ENCODE measurements around the gene IFT74. TPM values are rescaled to one million over a fixed set of nuclear protein-coding genes. Genes with fewer than 3 reads are reported as not detected.
A peak's percentile ranks its signal among the peaks of the same experiment; 100 is the strongest.

Gene IFT74
- polyA plus RNA-seq, 1 donor from 2014 or later: 18.6 TPM

GRCh38 chr9:26950521-26950920 lies 5.7 kb upstream of the IFT74 start:
- Mint-ChIP-seq H3K9me3 (no peaks in the 10 kb centered on the region), H3K4me3 (peak overlapping the region in 1 of 4 donors; percentile 31), H3K36me3 (no peaks in the 10 kb centered on the region), H3K4me1 (peaks cover 26 to 31% (median 27%) of the 10 kb centered on the region in 3 donors), H3K27me3 (no peaks in the 10 kb centered on the region), H3K27ac (no peak overlapping the region)

DNA sequence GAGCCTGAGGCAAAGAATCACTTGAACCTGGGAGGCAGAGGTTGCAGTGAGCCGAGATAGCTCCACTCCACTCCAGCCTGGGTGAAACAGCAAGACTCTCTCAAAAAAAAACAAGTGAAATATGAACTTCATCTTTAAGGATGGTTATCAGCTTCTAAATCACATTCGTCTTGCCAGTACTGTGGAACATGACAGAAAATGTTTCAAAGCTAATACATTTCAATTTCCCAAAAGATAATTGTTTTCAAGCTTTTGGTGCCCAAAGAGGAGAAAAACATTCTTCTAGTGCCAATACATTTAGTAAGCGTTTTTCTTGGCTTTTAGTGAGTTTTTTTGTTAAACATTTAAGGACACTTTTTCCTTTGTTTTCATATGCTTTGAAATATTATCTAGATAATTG lies 4.4 kb upstream of the IFT74 start:
- no peaks in the 10 kb centered on the region for H3K27me3 Mint-ChIP-seq
- no peaks in the 10 kb centered on the region for H3K9me3 Mint-ChIP-seq
- H3K36me3 Mint-ChIP-seq: no peaks in the 10 kb centered on the region
- peaks cover 18 to 35% (median 29%) of the 10 kb centered on the region in 3 donors for H3K4me1 Mint-ChIP-seq
- H3K27ac Mint-ChIP-seq: no peak overlapping the region
- no peak overlapping the region for H3K4me3 Mint-ChIP-seq

DNA sequence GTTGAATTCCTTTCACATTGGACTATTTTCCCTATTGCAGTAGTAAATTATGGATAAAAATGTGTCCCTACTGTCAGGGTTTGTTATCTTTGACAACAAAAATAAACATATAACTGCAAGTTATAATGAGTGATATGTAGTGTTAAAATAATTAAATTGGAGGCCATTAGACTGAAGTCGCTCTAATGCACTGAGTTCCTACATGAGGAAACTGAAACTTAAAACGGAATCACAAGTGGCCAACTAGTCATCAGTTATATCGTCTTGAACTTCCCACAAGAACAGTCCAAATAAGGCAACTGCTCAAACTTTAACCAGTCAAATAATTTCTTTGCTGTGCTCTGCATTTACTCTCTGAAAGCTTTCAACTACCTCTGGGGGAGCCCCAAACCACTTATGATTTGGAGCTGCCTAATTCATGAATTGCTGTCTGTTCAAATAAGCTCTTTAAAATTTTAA lies 2.1 kb upstream of the IFT74 start:
- H3K4me3 Mint-ChIP-seq: peak overlapping the region in 3 of 4 donors; percentile 35 to 96 (median 61)
- H3K9me3 Mint-ChIP-seq: no peaks in the 10 kb centered on the region
- H3K4me1 Mint-ChIP-seq: peaks cover 20 to 32% (median 31%) of the 10 kb centered on the region in 3 donors
- no peaks in the 10 kb centered on the region for H3K36me3 Mint-ChIP-seq
- H3K27me3 Mint-ChIP-seq: no peaks in the 10 kb centered on the region
- H3K27ac Mint-ChIP-seq: peak overlapping the region; percentile 12 to 85 (median 84)

- H3K36me3 Mint-ChIP-seq: no peaks in the 10 kb centered on the region
- no peaks in the 10 kb centered on the region for H3K27me3 Mint-ChIP-seq
- no peaks in the 10 kb centered on the region for H3K9me3 Mint-ChIP-seq
- peaks cover 20 to 32% (median 31%) of the 10 kb centered on the region in 3 donors for H3K4me1 Mint-ChIP-seq
- peak overlapping the region; percentile 81 to 98 (median 97) for H3K27ac Mint-ChIP-seq
- H3K4me3 Mint-ChIP-seq: peak overlapping the region; percentile 90 to 98 (median 95)
Measured at GRCh38 chr9:26955222-26955903, 849 bp upstream of the IFT74 start.

GRCh38 chr9:26956860-26957233 lies 635 bp downstream of the IFT74 start:
- Mint-ChIP-seq H3K4me3 (peak overlapping the region; percentile 90 to 98 (median 95)), H3K27me3 (no peaks in the 10 kb centered on the region), H3K36me3 (no peaks in the 10 kb centered on the region), H3K4me1 (peaks cover 20 to 38% (median 38%) of the 10 kb centered on the region in 3 donors), H3K9me3 (no peaks in the 10 kb centered on the region), H3K27ac (peak overlapping the region; percentile 81 to 98 (median 97))

GRCh38 chr9:26971721-26972120 lies 15.5 kb downstream of the IFT74 start:
- H3K36me3 Mint-ChIP-seq: peaks cover 2% of the 10 kb centered on the region
- peaks cover 0 to 5% (median 0%) of the 10 kb centered on the region in 3 donors for H3K4me1 Mint-ChIP-seq
- peaks cover 0 to 4% (median 0%) of the 10 kb centered on the region in 3 donors for H3K9me3 Mint-ChIP-seq
- no peaks in the 10 kb centered on the region for H3K27me3 Mint-ChIP-seq
- no peak overlapping the region for H3K27ac Mint-ChIP-seq
- no peak overlapping the region for H3K4me3 Mint-ChIP-seq

- Mint-ChIP-seq H3K27ac (peak overlapping the region in 1 of 3 donors; percentile 6), H3K4me1 (no peaks in the 10 kb centered on the region), H3K36me3 (no peaks in the 10 kb centered on the region), H3K9me3 (peaks cover 0 to 4% (median 0%) of the 10 kb centered on the region in 3 donors), H3K4me3 (no peak overlapping the region), H3K27me3 (no peaks in the 10 kb centered on the region)
Measured at GRCh38 chr9:26973989-26974388, 17.8 kb downstream of the IFT74 start.

DNA sequence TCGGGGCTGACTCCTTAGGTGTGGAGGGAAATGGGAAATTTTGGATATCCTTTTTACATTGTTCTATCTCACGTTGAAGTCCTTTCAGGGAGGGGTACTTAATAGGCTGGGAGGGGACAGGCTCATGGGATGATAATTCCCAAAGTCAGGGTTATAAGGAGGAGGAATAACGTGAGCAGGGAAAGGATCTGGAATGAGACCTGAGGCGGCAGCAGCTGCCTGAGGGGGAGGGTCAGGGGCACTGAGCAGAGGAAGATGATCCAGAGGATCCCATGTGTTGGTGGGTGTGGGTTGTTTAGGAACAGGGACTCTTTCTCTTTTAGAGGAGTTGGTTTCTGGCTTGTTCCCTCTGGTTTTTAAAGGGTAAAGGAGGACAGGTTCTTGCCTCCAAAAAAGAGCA lies 18.7 kb downstream of the IFT74 start:
- Mint-ChIP-seq H3K27me3 (no peaks in the 10 kb centered on the region), H3K9me3 (peaks cover 0 to under 1% (median 0%) of the 10 kb centered on the region in 3 donors), H3K4me3 (no peak overlapping the region), H3K27ac (no peak overlapping the region), H3K36me3 (no peaks in the 10 kb centered on the region), H3K4me1 (no peaks in the 10 kb centered on the region)

DNA sequence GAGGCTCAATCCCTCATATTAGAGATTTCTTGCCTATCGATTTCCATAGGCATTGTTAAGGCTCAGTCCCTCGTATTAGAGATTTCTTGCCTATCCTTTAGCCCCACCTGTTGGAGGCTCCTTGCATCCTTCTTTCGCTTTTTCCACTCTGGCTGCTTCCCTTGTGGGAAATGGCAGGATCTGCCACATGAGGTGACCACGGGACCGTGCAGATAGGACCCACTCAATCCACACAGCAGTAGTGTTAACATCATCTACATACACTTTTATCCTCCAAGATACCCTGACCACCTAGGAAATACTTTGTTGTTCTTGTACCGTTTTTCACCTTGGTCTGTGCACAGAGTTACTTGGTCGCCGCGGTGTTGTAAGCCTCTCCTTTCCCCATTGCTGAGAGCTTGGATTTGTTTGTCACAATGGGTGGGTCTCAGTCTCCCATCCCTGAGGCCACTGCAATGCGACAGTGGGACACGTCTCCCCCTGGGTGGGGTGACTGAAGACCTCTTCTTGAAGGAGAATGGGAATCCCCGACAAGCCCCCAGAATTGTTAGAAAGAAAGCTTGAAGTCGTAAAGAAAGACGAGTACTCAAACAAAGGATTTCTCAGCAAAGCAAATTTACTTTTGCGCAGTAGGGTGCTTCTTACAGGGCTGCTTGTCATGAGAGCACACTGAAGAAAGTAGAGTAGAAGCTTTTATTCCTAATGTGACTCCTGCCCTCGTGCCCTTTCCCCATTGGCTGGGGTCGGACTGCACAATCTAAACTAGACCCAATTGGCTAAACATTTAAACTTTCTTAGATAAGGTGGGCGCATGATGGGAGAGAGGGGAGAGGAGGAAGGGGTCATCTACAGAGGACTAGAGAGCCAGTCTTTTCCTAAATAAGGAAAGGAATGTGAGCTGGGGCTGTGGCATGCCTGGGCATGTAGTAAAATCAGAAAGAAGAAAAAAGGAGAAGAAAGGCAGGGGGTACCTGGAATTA lies 19.8 kb downstream of the IFT74 start:
- peaks cover 3% of the 10 kb centered on the region for H3K36me3 Mint-ChIP-seq
- no peak overlapping the region for H3K27ac Mint-ChIP-seq
- no peak overlapping the region for H3K4me3 Mint-ChIP-seq
- no peaks in the 10 kb centered on the region for H3K9me3 Mint-ChIP-seq
- H3K27me3 Mint-ChIP-seq: no peaks in the 10 kb centered on the region
- H3K4me1 Mint-ChIP-seq: peaks cover 0 to 2% (median 0%) of the 10 kb centered on the region in 3 donors

DNA sequence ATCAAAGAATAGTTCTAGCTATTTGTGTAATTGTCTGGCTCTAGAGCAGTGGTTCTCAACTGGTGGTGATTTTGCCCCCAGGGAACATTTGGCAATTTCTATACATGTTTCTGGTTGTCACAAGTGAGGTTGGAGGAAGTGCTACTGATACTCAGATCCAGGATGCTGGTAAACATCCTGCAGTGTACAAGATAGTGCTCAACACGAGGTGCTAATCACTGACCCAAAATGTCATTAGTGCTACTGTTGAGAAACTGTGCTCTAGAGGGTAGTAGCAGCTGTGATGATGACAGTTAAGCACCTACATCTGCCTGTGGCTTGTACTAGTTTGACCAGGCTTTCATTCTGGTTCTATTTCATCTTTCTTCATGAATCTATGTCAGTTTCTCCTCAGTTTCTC lies 27.1 kb downstream of the IFT74 start:
- Mint-ChIP-seq H3K27me3 (no peaks in the 10 kb centered on the region), H3K9me3 (peaks cover 0 to 4% (median 0%) of the 10 kb centered on the region in 3 donors), H3K36me3 (peaks cover 16% of the 10 kb centered on the region), H3K4me3 (no peak overlapping the region), H3K27ac (no peak overlapping the region), H3K4me1 (peaks cover 0 to 2% (median 0%) of the 10 kb centered on the region in 3 donors)

DNA sequence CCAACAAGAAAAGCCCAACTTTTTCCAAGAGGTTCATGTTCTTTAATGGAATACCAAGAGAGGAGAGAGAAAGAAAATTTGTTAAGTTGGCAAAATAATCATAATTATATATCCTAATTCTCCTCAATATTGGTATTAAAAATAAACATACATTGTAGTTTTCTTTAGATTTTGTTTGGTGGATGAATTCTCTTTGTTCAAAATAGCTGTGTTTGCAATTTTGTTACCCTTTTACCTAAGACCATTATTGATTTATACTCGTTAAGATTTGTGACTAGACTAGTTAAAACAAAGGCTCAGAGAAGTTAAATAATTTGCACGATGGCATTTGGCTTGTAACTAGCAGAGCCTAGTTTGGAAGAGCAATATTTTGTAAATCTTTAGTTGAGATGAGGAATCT lies 39.6 kb downstream of the IFT74 start:
- no peaks in the 10 kb centered on the region for H3K9me3 Mint-ChIP-seq
- H3K27ac Mint-ChIP-seq: no peak overlapping the region
- H3K4me1 Mint-ChIP-seq: no peaks in the 10 kb centered on the region
- H3K27me3 Mint-ChIP-seq: no peaks in the 10 kb centered on the region
- no peak overlapping the region for H3K4me3 Mint-ChIP-seq
- H3K36me3 Mint-ChIP-seq: peaks cover 7% of the 10 kb centered on the region

DNA sequence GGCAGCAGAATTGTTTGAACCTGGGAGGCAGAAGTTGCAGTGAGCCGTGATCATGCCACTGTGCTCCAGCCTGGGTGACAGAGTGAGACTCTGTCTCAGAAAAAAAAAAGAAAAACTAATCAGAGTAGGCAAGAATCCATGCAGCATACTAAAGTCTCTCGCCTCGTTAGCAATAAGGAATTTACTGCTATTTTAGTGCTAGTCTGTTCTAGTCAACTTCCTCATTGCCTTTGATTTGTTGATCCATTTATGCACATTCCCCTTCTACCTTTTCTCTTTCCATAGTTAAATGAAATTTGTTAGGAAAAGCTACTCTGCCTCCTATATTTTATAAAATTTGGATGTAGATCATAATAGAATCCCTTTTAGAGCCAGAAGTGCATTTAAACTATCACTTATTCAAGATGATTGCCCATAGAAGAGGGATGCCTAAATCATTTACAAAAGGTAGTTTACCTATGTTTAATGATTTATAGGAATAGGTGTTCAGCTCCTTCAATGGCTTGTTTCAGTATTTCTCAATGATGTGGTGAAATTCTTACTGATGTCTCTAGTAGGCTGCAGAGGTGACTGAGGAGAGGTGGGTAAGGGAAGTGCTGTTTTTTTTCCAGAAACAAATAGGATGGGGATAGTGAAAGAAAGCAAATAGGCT lies 47.3 kb downstream of the IFT74 start:
- Mint-ChIP-seq H3K9me3 (peaks cover 0 to 5% (median 4%) of the 10 kb centered on the region in 3 donors), H3K27ac (no peak overlapping the region), H3K4me1 (no peaks in the 10 kb centered on the region), H3K4me3 (no peak overlapping the region), H3K27me3 (no peaks in the 10 kb centered on the region), H3K36me3 (peaks cover 11% of the 10 kb centered on the region)

GRCh38 chr9:27005491-27005890 lies 49.3 kb downstream of the IFT74 start, which contains the start of gene LRRC19:
LRRC19 (minus strand) TSS chr9:27005672; CDS start chr9:26999694, 5,978 bp downstream.
- H3K27ac Mint-ChIP-seq: no peak within 1 kb of the TSS
- H3K36me3 Mint-ChIP-seq: peaks cover 9% of the 10 kb centered on the region
- peaks cover 0 to 5% (median 4%) of the 10 kb centered on the region in 3 donors for H3K9me3 Mint-ChIP-seq
- no peaks in the 10 kb centered on the region for H3K4me1 Mint-ChIP-seq
- H3K4me3 Mint-ChIP-seq: no peak within 1 kb of the TSS
- no peaks in the 10 kb centered on the region for H3K27me3 Mint-ChIP-seq

DNA sequence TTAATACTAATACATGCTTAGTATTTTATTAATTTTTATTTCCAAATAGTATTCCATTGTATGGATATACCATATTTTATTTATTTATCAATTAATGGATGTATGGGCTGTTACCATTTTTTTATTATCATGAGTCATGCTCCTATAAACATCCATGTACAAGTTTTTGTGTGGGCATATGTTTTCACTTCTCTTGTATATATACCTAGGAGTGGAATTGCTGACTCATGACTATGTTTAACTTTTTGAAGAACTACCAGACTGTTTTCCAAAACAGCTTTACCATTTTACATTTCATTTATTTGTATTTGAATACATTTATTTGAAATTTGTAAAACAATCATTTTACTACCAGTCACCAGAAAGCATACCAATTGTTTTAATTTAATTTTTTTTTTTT lies 63.4 kb downstream of the IFT74 start:
- no peak overlapping the region for H3K27ac Mint-ChIP-seq
- H3K4me1 Mint-ChIP-seq: peaks cover 0 to 1% (median 0%) of the 10 kb centered on the region in 3 donors
- H3K36me3 Mint-ChIP-seq: peaks cover 24% of the 10 kb centered on the region
- no peak overlapping the region for H3K4me3 Mint-ChIP-seq
- no peaks in the 10 kb centered on the region for H3K9me3 Mint-ChIP-seq
- no peaks in the 10 kb centered on the region for H3K27me3 Mint-ChIP-seq

Data from IgD-negative memory B cell (primary cell).